Nephron progenitor cell (in vitro differentiated cells): ENCODE data around the gene CD99L2.

Source experiments
- DNase-seq: peaks from one replicate; pipeline ENCODE4 v3.0.0; 2021
- H3K27ac Mint-ChIP-seq: 2 replicates; pipeline ENCODE4 v1.8.0; 2021; ENCODE audit warnings: mild to moderate bottlenecking, moderate library complexity, mixed read lengths
- H3K27me3 Mint-ChIP-seq: 2 replicates; pipeline ENCODE4 v1.8.0; 2021; ENCODE audit warnings: mild to moderate bottlenecking, low read depth, mixed read lengths; ENCODE audit not compliant: poor library complexity
- H3K36me3 Mint-ChIP-seq: 2 replicates; pipeline ENCODE4 v1.8.0; 2021; ENCODE audit warnings: low read depth, mixed read lengths
- H3K4me1 Mint-ChIP-seq: 2 replicates; pipeline ENCODE4 v1.8.0; 2021; ENCODE audit warnings: mixed read lengths
- H3K4me3 Mint-ChIP-seq: 2 replicates; pipeline ENCODE4 v1.8.0; 2021; ENCODE audit warnings: mild to moderate bottlenecking, moderate library complexity, mixed read lengths
- H3K9me3 Mint-ChIP-seq: 2 replicates; pipeline ENCODE4 v1.8.0; 2021; ENCODE audit warnings: mild to moderate bottlenecking, moderate library complexity, mixed read lengths
- TF ChIP-seq, protein P1 (sequence below): fragments of 200-600 bp; sonication (generic); IDR thresholded peaks from 2 replicates; pipeline ENCODE4 v1.5.0; 2021; ENCODE audit warnings: antibody characterized with exemption

The CD99L2 gene

DNA sequence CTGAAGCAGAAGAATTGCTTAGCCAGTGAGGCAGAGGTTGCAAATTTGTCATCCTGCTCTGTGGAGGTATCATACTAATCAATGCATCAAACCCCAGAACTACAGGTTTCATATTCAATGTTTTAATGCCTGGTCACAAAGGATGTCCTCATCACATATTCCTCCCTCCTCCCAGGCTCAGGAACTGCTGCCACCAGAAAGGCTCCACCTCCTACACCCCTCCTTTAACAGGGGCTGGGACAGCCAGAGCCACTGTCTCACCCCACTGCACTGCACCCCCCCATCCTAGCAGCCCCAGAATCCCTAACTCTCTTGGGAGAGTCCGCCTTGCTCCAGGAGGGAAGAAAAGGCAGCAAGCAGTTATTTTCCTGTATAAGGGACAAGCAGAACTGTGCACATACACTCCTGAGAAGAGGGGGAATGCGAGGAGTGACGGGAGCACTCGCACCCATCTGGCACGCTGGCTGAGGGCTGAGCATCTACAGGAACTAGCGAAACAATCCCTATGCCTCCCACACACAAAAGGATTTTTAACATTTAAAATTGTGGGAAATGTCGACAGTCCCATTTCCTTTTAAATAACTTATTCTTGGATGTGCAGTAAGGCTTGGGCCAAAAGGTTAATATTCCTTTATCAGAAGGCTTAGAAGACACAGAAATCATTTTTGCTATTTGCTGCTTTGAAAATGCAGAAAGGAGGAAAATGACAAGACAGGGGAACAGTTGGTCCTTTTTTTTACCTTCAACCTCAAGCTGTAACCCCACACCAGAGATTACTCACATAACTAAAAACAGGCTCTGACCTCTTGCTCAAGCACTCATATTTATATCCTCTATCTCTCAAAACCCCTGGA is 27.8 kb downstream of the CD99L2 start:
- H3K27me3 Mint-ChIP-seq: no peaks in the 10 kb centered on the region
- H3K9me3 Mint-ChIP-seq: peaks cover 53% of the 10 kb centered on the region
- H3K36me3 Mint-ChIP-seq: peaks cover 16% of the 10 kb centered on the region
- peak overlapping the region; percentile 6 for H3K27ac Mint-ChIP-seq
- peaks cover 22% of the 10 kb centered on the region for H3K4me1 Mint-ChIP-seq
- TF ChIP-seq, protein P1, sequence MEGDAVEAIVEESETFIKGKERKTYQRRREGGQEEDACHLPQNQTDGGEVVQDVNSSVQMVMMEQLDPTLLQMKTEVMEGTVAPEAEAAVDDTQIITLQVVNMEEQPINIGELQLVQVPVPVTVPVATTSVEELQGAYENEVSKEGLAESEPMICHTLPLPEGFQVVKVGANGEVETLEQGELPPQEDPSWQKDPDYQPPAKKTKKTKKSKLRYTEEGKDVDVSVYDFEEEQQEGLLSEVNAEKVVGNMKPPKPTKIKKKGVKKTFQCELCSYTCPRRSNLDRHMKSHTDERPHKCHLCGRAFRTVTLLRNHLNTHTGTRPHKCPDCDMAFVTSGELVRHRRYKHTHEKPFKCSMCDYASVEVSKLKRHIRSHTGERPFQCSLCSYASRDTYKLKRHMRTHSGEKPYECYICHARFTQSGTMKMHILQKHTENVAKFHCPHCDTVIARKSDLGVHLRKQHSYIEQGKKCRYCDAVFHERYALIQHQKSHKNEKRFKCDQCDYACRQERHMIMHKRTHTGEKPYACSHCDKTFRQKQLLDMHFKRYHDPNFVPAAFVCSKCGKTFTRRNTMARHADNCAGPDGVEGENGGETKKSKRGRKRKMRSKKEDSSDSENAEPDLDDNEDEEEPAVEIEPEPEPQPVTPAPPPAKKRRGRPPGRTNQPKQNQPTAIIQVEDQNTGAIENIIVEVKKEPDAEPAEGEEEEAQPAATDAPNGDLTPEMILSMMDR: no peak
- H3K4me3 Mint-ChIP-seq: no peak overlapping the region
- DNase-seq: peak; percentile 5

DNA sequence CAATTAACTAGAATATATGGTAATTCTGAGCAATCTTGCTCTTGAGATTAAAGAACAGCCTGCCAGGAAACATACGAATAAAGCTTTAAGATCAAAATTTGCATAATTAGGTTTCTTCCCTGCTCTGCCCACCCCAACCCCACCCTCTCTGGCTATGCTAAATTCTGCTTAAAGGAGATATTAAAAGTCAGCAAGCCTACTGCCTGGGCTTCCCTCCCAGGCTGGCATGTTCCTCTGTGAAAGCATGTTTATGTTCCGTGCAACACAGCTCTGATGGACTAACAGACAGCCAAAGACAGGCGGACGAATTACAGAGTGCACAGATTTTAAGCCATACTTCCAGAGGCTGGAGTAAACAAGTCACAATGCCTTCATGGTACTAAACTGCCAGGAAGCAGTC is 28.4 kb downstream of the CD99L2 start:
- Mint-ChIP-seq H3K36me3 (peaks cover 16% of the 10 kb centered on the region), H3K4me3 (no peak overlapping the region), H3K4me1 (peaks cover 22% of the 10 kb centered on the region), H3K9me3 (peaks cover 49% of the 10 kb centered on the region), H3K27ac (no peak overlapping the region), H3K27me3 (no peaks in the 10 kb centered on the region)
- TF ChIP-seq, protein P1: no peak
- no peak for DNase-seq

DNA sequence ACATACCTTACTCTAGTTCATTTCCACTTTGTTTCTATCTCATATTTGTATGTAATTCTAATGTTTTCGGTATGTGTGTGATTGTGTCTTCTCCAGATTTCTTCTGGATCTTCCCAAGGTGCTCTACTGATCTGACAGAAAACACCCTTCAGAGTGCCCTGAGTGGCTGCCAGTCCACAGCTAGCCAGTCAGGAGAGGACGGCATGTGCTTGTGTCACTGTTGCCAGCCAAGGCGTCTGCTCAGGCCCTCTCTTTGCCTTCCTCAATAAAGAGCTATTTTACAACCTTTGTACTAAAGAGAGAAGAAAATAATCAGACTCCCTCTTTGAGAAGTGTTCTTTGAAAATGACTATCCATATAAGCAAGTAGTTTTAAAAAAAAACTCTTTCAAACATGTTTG is 29.0 kb downstream of the CD99L2 start:
- no peaks in the 10 kb centered on the region for H3K27me3 Mint-ChIP-seq
- peaks cover 43% of the 10 kb centered on the region for H3K9me3 Mint-ChIP-seq
- H3K27ac Mint-ChIP-seq: no peak overlapping the region
- TF ChIP-seq, protein P1: no peak
- H3K4me3 Mint-ChIP-seq: no peak overlapping the region
- peaks cover 19% of the 10 kb centered on the region for H3K36me3 Mint-ChIP-seq
- H3K4me1 Mint-ChIP-seq: peaks cover 22% of the 10 kb centered on the region
- no peak for DNase-seq

DNA sequence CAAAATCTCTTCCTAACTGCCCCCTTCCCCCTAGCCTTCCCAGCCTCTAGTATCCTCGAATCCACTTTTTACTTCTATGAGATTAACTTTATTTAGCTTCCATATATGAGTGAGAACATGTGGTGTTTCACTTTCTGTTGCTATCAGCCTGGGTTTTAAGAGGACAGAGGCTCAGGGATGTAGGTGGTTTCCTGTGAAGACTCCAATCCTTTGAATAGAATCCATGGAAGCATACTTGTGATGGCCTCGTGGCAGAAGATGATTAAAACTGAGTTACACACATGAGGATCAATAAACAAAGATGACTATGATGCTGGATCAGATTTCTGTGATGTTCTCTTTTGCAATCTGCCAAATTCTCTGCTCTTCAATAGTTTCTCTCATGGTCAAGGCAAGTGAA is 29.8 kb downstream of the CD99L2 start:
- TF ChIP-seq, protein P1: no peak
- Mint-ChIP-seq H3K27ac (no peak overlapping the region), H3K4me1 (peaks cover 22% of the 10 kb centered on the region), H3K27me3 (no peaks in the 10 kb centered on the region), H3K36me3 (peaks cover 20% of the 10 kb centered on the region), H3K4me3 (no peak overlapping the region), H3K9me3 (peaks cover 46% of the 10 kb centered on the region)
- no peak for DNase-seq

DNA sequence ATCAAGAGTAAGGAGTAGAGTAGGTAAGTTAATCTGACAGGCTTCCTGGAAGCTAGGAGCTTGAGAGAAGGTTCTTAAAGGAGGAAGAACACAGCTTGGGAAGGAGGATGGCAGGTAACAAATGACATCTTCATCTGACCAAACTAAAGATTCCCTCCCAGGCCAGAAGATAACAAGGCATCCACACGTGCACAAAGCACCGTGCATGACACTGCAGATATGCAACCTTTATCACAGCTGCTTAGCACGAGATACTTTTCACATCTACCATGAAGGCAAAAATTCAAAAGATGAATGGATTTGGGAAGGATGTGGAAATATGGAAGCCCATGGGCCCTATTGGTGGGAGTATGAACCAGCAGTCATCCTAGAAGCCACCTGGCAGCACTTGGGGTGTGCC is 34.3 kb downstream of the CD99L2 start:
- Mint-ChIP-seq H3K4me3 (no peak overlapping the region), H3K27me3 (no peaks in the 10 kb centered on the region), H3K4me1 (peaks cover 1% of the 10 kb centered on the region), H3K36me3 (peaks cover 49% of the 10 kb centered on the region), H3K27ac (no peak overlapping the region), H3K9me3 (peaks cover 52% of the 10 kb centered on the region)
- TF ChIP-seq, protein P1: no peak
- no peak for DNase-seq

DNA sequence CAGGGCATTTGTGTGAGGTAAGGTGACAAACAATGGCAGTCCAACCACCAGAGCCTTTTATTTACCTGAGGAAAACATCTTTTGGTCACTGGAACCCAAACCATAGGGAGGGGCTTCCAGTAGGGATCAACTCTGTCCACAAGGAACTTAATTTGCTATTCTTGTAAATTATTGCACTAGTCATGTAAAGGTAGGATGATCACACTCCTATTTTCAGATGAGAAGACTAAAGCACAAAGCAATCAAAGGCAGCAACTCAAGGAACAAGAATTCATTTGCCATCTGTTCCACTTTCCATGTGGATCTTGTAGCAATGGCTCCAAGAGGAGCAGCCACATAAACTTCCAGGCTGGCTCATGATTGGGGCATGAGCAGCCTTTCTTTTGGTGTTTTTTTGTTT is 35.3 kb downstream of the CD99L2 start:
- Mint-ChIP-seq H3K9me3 (peaks cover 54% of the 10 kb centered on the region), H3K27me3 (no peaks in the 10 kb centered on the region), H3K36me3 (peaks cover 58% of the 10 kb centered on the region), H3K27ac (no peak overlapping the region), H3K4me1 (no peaks in the 10 kb centered on the region), H3K4me3 (no peak overlapping the region)
- DNase-seq: no peak
- TF ChIP-seq, protein P1: no peak
